SK-N-SH treated with all-trans-retinoic acid at 6 μM for 48 hours (cell line): ENCODE measurements around the gene SLC19A1.

Source experiments
- ATAC-seq: fragments of 200-7000 bp; cut with Tn5 transposase; 3 replicates; pipeline ENCODE4 v1.9.1; 2020; ENCODE audit warnings: mild to moderate bottlenecking, moderate library complexity
- ARNTL ChIP-seq: fragments of 450-650 bp; formaldehyde crosslinking; IDR thresholded peaks from 2 replicates; pipeline ENCODE4 v1.5.0; 2020; ENCODE audit warnings: low read depth, mild to moderate bottlenecking, moderate library complexity, borderline replicate concordance
- BACH2 ChIP-seq: fragments of 250-450 bp; sonication (Bioruptor Pico); IDR thresholded peaks from 2 replicates; pipeline ENCODE4 v1.9.0; 2021; ENCODE audit warnings: mild to moderate bottlenecking, borderline replicate concordance
- CSDC2 ChIP-seq: fragments of 250-450 bp; sonication (Bioruptor Pico); IDR thresholded peaks from 2 replicates; pipeline ENCODE4 v1.5.0; 2020; ENCODE audit warnings: mild to moderate bottlenecking, moderate library complexity
- CSRNP3 ChIP-seq: fragments of 250-450 bp; sonication (Bioruptor Pico); IDR thresholded peaks from 2 replicates; pipeline ENCODE4 v1.5.1; 2021; ENCODE audit warnings: mild to moderate bottlenecking, moderate library complexity
- ESRRG ChIP-seq: fragments of 250-450 bp; sonication (Bioruptor Pico); IDR thresholded peaks from 2 replicates; pipeline ENCODE4 v1.6.1; 2021; ENCODE audit warnings: mild to moderate bottlenecking
- GLIS3 ChIP-seq: fragments of 250-450 bp; sonication (Bioruptor Pico); IDR thresholded peaks from 2 replicates; pipeline ENCODE4 v1.5.0; 2020; ENCODE audit warnings: mild to moderate bottlenecking, moderate library complexity
- ISL1 ChIP-seq: fragments of 250-450 bp; sonication (Bioruptor Pico); IDR thresholded peaks from 2 replicates; pipeline ENCODE4 v2.1.2; 2022; ENCODE audit warnings: mild to moderate bottlenecking, moderate library complexity
- OSR1 ChIP-seq: fragments of 250-450 bp; sonication (Bioruptor Pico); IDR thresholded peaks from 2 replicates; pipeline ENCODE4 v1.8.0; 2022; ENCODE audit warnings: moderate library complexity, mild to moderate bottlenecking, inconsistent platforms
- PATZ1 ChIP-seq: fragments of 250-450 bp; sonication (Bioruptor Pico); IDR thresholded peaks from 2 replicates; pipeline ENCODE4 v1.8.0; 2020; ENCODE audit warnings: mild to moderate bottlenecking, moderate library complexity, borderline replicate concordance
- POU6F1 ChIP-seq: fragments of 250-450 bp; sonication (Bioruptor Pico); IDR thresholded peaks from 2 replicates; pipeline ENCODE4 v1.8.0; 2021; ENCODE audit warnings: low read depth, mild to moderate bottlenecking, moderate library complexity, borderline replicate concordance
- PPARA ChIP-seq: fragments of 250-450 bp; sonication (Bioruptor Pico); IDR thresholded peaks from 2 replicates; pipeline ENCODE4 v1.5.0; 2020; ENCODE audit warnings: mild to moderate bottlenecking, borderline replicate concordance
- RARB ChIP-seq: fragments of 250-450 bp; sonication (Bioruptor Pico); IDR thresholded peaks from 2 replicates; pipeline ENCODE4 v1.8.0; 2021; ENCODE audit warnings: mild to moderate bottlenecking, moderate library complexity
- SNAI2 ChIP-seq: fragments of 250-450 bp; sonication (Bioruptor Pico); IDR thresholded peaks from 2 replicates; pipeline ENCODE4 v1.5.0; 2020; ENCODE audit warnings: mild to moderate bottlenecking, moderate library complexity
- TCF4 ChIP-seq: fragments of 250-450 bp; sonication (Bioruptor Pico); IDR thresholded peaks from 2 replicates; pipeline ENCODE4 v1.8.0; 2021; ENCODE audit warnings: mild to moderate bottlenecking, moderate library complexity, borderline replicate concordance
- TOX ChIP-seq: fragments of 250-450 bp; sonication (Bioruptor Pico); IDR thresholded peaks from 2 replicates; pipeline ENCODE4 v1.8.0; 2021; ENCODE audit warnings: mild to moderate bottlenecking, moderate library complexity, borderline replicate concordance
- TSHZ2 ChIP-seq: fragments of 250-450 bp; sonication (Bioruptor Pico); IDR thresholded peaks from 2 replicates; pipeline ENCODE4 v1.5.0; 2020; ENCODE audit warnings: mild to moderate bottlenecking, moderate library complexity
- ZC3H10 ChIP-seq: fragments of 250-450 bp; sonication (Bioruptor Pico); IDR thresholded peaks from 2 replicates; pipeline ENCODE4 v1.5.1; 2021; ENCODE audit warnings: mild to moderate bottlenecking, moderate library complexity
- ZFP3 ChIP-seq: fragments of 250-450 bp; sonication (Bioruptor Pico); IDR thresholded peaks from 2 replicates; pipeline ENCODE4 v1.5.0; 2020; ENCODE audit warnings: mild to moderate bottlenecking, moderate library complexity
- ZFP30 ChIP-seq: fragments of 450-650 bp; formaldehyde crosslinking; IDR thresholded peaks from 2 replicates; pipeline ENCODE4 v1.5.0; 2022; ENCODE audit warnings: mild to moderate bottlenecking, moderate library complexity
- ZNF565 ChIP-seq: fragments of 450-650 bp; formaldehyde crosslinking; conservative IDR thresholded peaks from 2 replicates; pipeline ENCODE4 v1.5.0; 2020; ENCODE audit warnings: low read depth, mild to moderate bottlenecking, moderate library complexity
- ZNF8 ChIP-seq: fragments of 450-650 bp; formaldehyde crosslinking; IDR thresholded peaks from 2 replicates; pipeline ENCODE4 v1.5.0; 2020; ENCODE audit warnings: mild to moderate bottlenecking, moderate library complexity
- TF ChIP-seq, protein P1 (sequence below): fragments of 250-450 bp; sonication (Bioruptor Pico); IDR thresholded peaks from 2 replicates; pipeline ENCODE4 v1.5.1; 2020; ENCODE audit warnings: low read depth, mild to moderate bottlenecking, moderate library complexity

Gene SLC19A1

GRCh38 chr21:45475797-45476570 is 66.3 kb downstream of the SLC19A1 start:
- no peak for ATAC-seq
- TF ChIP-seq SNAI2: no peak
- TF ChIP-seq TOX (CRISPR knock-in tag): no peak
- no peak for TF ChIP-seq ZC3H10 (CRISPR knock-in tag)
- TF ChIP-seq PPARA: no peak
- TF ChIP-seq CSDC2 (CRISPR knock-in tag): no peak
- TF ChIP-seq ARNTL: no peak
- no peak for TF ChIP-seq CSRNP3 (CRISPR knock-in tag)
- TF ChIP-seq ZNF8 (CRISPR knock-in tag): no peak

GRCh38 chr21:45475004-45475685 is 67.1 kb downstream of the SLC19A1 start:
- no peak for TF ChIP-seq GLIS3 (CRISPR knock-in tag)
- TF ChIP-seq TSHZ2 (CRISPR knock-in tag): no peak
- no peak for TF ChIP-seq PATZ1 (CRISPR knock-in tag)
- TF ChIP-seq, protein P1, sequence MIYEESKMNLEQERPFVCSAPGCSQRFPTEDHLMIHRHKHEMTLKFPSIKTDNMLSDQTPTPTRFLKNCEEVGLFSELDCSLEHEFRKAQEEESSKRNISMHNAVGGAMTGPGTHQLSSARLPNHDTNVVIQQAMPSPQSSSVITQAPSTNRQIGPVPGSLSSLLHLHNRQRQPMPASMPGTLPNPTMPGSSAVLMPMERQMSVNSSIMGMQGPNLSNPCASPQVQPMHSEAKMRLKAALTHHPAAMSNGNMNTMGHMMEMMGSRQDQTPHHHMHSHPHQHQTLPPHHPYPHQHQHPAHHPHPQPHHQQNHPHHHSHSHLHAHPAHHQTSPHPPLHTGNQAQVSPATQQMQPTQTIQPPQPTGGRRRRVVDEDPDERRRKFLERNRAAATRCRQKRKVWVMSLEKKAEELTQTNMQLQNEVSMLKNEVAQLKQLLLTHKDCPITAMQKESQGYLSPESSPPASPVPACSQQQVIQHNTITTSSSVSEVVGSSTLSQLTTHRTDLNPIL (CRISPR knock-in tag): no peak
- no peak for TF ChIP-seq TOX (CRISPR knock-in tag)
- no peak for TF ChIP-seq ZFP30 (CRISPR knock-in tag)
- TF ChIP-seq POU6F1 (CRISPR knock-in tag): no peak
- no peak for TF ChIP-seq PPARA
- TF ChIP-seq ARNTL: no peak
- no peak for TF ChIP-seq BACH2
- TF ChIP-seq OSR1 (CRISPR knock-in tag): no peak
- no peak for TF ChIP-seq TCF4 (CRISPR knock-in tag)
- TF ChIP-seq SNAI2: no peak
- no peak for TF ChIP-seq ZC3H10 (CRISPR knock-in tag)
- no peak for TF ChIP-seq ESRRG (CRISPR knock-in tag)
- no peak for TF ChIP-seq ISL1 (CRISPR knock-in tag)
- TF ChIP-seq ZFP3: no peak
- no peak for TF ChIP-seq CSRNP3 (CRISPR knock-in tag)
- TF ChIP-seq ZNF565 (CRISPR knock-in tag): no peak
- no peak for TF ChIP-seq RARB (CRISPR knock-in tag)
- no peak for ATAC-seq
